GM12892 (cell line): ENCODE data around the gene HOXA7.

Experiments used
- POLR2A ChIP-seq: IDR thresholded peaks from 2 replicates; pipeline ENCODE4 v1.6.1; 2011; ENCODE audit warnings: low read depth, low read length, control low read depth
- POLR2AphosphoS5 ChIP-seq: IDR thresholded peaks from 2 replicates; pipeline ENCODE4 v1.6.1; 2011; ENCODE audit warnings: low read depth, low read length, control low read depth
- TAF1 ChIP-seq: IDR thresholded peaks from 2 replicates; pipeline ENCODE4 v1.6.1; 2011; ENCODE audit warnings: low read depth, mild to moderate bottlenecking, control low read depth, low read length, borderline replicate concordance

GRCh38 chr7:27185013-27185853 lies 28.8 kb upstream of the HOXA7 start, which contains the start of gene HOXA11:
- TF ChIP-seq POLR2AphosphoS5 (no peak), POLR2A (no peak), TAF1 (no peak)
